ENCODE results near the gene ASAP2.

Gene ASAP2

DNA sequence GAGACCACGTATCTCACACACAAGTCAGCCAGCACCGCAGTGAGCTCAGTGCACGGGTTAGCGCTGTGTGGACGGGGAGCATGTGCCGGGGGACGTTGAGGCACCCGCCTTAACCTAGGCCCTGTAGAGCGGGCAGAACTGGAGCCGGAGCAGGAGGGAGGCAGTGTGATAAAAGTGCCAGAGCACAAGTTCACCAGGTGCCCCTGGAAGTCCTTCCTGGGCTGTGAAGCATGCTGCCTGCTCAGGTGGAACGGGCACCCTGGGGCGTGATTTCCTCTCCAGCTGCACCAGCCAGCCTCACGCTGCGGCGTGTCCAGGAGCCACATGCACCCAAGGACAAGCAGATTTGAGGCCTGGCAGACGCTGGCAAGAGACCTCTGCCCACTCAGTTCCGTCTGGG is 166.4 kb downstream of the ASAP2 start:
- no peak for TF ChIP-seq FOXP2 (optimal IDR thresholded peaks at IDR 0.05; ENCODE audit: control extremely low read depth, extremely low read length, insufficient read depth)
- TF ChIP-seq POLR2AphosphoS5 (IDR thresholded peaks at IDR 0.05; ENCODE audit: borderline replicate concordance, low read depth, low read length) = no peak
- no peak for TF ChIP-seq EZH2 (IDR thresholded peaks at IDR 0.05)
- Histone ChIP-seq H3K27ac (no peak overlapping the region), H3K4me3 (no peak overlapping the region), H3K36me3 (ENCODE audit: insufficient read depth, low read length) (no peaks in the 10 kb centered on the region), H3K9me3 (ENCODE audit: low read depth, low read length) (no peaks in the 10 kb centered on the region), H3K9ac (ENCODE audit: insufficient read length) (no peak overlapping the region)
- DNase-seq (ENCODE audit: low read depth, low spot score) = no peak

DNA sequence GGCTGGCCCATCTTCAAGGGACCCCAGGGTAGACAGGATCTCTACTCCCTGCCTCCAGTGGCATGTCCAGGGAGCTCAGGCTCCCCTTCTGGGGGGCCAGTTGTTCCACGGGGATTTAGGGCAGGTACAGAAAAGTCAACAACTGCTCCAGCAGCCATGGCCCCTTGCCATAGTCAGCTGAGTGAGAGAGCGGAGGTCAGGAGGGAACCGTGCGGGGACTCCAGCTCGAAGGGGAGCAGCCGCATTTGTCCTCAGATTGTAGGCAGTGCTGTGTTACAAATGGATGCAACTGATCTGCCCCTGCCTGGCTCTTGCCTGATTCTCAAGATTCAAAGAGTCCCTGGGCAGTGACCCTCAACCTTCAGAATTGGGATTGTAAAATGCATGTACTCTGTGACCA is 166.9 kb downstream of the ASAP2 start:
- no peak for DNase-seq (ENCODE audit: low read depth, low spot score)
- no peaks in the 10 kb centered on the region for H3K36me3 ChIP-seq (ENCODE audit: insufficient read depth, low read length)
- H3K9me3 ChIP-seq (ENCODE audit: low read depth, low read length) = no peaks in the 10 kb centered on the region
- no peak overlapping the region for H3K27ac ChIP-seq
- no peak overlapping the region for H3K4me3 ChIP-seq
- TF ChIP-seq POLR2AphosphoS5 (IDR thresholded peaks at IDR 0.05; ENCODE audit: borderline replicate concordance, low read depth, low read length) (no peak), FOXP2 (optimal IDR thresholded peaks at IDR 0.05; ENCODE audit: control extremely low read depth, extremely low read length, insufficient read depth) (no peak), EZH2 (IDR thresholded peaks at IDR 0.05) (no peak)
- H3K9ac ChIP-seq (ENCODE audit: insufficient read length) = no peak overlapping the region

DNA sequence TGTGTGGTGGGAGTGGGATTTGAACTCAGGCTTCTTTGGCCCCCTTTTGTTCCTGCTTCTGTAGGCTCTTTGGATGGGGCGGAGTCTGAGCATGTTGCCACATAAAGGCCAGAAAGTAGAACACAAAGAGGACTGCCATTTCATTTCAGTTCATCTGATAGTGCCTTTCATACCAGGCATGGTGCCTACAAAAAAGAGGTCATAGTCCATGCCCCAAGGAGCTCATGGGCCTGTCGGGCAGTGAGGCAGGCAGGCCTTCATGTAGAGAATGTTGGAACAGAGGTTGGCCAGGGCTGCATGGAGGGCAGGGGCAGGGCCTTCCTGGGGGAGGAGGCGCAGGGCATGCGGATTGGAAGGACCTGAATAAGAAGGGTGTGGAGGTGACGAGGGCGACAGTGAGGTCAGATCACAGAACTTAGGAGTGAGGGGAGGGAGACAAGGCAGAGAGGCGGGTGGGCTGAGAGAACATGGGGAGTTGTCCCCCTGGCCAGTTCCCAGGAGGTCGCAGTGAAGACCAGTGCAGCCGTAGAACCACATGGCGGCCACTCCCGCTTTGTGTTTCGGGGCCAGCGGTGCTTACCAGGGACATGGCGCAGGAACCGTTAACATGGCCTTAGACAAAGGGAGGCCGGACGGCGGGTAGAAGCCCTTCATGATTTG is 167.6 kb downstream of the ASAP2 start:
- TF ChIP-seq EZH2 (IDR thresholded peaks at IDR 0.05) (no peak), POLR2AphosphoS5 (IDR thresholded peaks at IDR 0.05; ENCODE audit: borderline replicate concordance, low read depth, low read length) (no peak), FOXP2 (optimal IDR thresholded peaks at IDR 0.05; ENCODE audit: control extremely low read depth, extremely low read length, insufficient read depth) (no peak)
- DNase-seq (ENCODE audit: low read depth, low spot score) = no peak
- Histone ChIP-seq H3K9ac (ENCODE audit: insufficient read length) (no peak overlapping the region), H3K9me3 (ENCODE audit: low read depth, low read length) (no peaks in the 10 kb centered on the region), H3K36me3 (ENCODE audit: insufficient read depth, low read length) (no peaks in the 10 kb centered on the region), H3K4me3 (no peak overlapping the region), H3K27ac (no peak overlapping the region)

DNA sequence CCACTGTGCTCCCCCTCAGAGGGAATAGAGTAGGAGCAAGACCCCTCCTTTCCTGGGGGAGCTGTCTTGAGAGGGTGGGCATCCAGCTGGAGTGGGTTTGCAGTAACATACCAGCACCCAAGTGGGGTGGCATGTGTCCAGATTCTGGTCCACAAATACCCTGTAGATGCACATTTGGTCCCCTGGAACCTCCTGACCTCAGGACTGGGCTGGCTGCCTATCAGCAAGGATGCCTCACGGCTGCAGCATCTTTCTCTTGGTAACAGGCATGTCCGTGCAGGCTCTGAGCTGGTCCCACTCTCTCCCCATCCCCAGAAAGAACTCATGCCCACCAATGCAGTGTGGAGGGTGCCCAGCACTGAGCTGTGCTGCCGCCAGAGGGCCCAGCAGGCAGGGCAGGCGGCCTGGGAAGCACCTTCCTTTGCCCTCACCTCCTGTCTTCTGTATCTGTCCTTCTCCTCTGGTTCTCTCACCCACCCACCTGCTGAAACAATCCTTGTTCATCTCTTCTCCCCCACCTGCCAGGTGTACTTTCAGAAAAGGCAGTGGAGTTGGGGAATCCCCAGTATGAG is 169.3 kb downstream of the ASAP2 start:
- Histone ChIP-seq H3K9me3 (ENCODE audit: low read depth, low read length) (no peaks in the 10 kb centered on the region), H3K9ac (ENCODE audit: insufficient read length) (no peak overlapping the region), H3K36me3 (ENCODE audit: insufficient read depth, low read length) (no peaks in the 10 kb centered on the region), H3K4me3 (no peak overlapping the region), H3K27ac (no peak overlapping the region)
- no peak for DNase-seq (ENCODE audit: low read depth, low spot score)
- TF ChIP-seq POLR2AphosphoS5 (IDR thresholded peaks at IDR 0.05; ENCODE audit: borderline replicate concordance, low read depth, low read length) (no peak), EZH2 (IDR thresholded peaks at IDR 0.05) (no peak), FOXP2 (optimal IDR thresholded peaks at IDR 0.05; ENCODE audit: control extremely low read depth, extremely low read length, insufficient read depth) (no peak)

DNA sequence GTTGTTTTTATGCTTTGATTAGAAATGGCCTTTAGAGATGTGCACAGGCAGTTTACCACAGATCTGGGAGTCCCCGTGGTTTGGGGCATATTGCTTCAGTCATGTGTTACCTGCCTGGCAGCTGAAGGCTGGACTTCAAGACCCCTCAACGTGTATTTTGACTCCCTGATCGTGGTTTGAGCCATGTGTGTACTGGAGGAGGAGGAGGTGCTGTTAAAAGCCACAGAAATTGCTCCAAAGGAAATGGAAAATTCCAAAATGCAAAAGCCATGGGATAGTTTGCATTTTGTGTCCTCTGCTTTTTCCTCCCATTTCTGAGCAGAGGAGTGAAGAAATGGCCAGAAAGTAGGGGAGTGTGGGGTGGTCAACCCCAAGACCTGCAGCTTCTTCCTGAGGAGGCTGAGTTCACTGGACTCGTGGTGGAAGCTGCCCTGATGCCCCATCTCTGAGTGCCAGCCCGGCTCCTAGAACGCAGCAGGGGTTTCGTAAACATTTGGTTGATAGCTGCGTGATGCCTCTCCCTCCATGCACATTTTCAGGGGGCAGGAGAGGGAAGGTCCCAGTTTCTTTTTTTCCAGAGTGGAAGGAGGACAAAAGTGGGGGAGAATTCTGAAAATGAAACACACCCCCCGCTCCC is 171.0 kb downstream of the ASAP2 start:
- TF ChIP-seq POLR2AphosphoS5 (IDR thresholded peaks at IDR 0.05; ENCODE audit: borderline replicate concordance, low read depth, low read length) = no peak
- no peak for TF ChIP-seq EZH2 (IDR thresholded peaks at IDR 0.05)
- no peak for TF ChIP-seq FOXP2 (optimal IDR thresholded peaks at IDR 0.05; ENCODE audit: control extremely low read depth, extremely low read length, insufficient read depth)
- no peak overlapping the region for H3K27ac ChIP-seq
- no peaks in the 10 kb centered on the region for H3K9me3 ChIP-seq (ENCODE audit: low read depth, low read length)
- H3K4me3 ChIP-seq = no peak overlapping the region
- H3K36me3 ChIP-seq (ENCODE audit: insufficient read depth, low read length) = no peaks in the 10 kb centered on the region; the same call in 1 of the 2 replicates
- H3K9ac ChIP-seq (ENCODE audit: insufficient read length) = no peak overlapping the region
- DNase-seq (ENCODE audit: low read depth, low spot score) = no peak

DNA sequence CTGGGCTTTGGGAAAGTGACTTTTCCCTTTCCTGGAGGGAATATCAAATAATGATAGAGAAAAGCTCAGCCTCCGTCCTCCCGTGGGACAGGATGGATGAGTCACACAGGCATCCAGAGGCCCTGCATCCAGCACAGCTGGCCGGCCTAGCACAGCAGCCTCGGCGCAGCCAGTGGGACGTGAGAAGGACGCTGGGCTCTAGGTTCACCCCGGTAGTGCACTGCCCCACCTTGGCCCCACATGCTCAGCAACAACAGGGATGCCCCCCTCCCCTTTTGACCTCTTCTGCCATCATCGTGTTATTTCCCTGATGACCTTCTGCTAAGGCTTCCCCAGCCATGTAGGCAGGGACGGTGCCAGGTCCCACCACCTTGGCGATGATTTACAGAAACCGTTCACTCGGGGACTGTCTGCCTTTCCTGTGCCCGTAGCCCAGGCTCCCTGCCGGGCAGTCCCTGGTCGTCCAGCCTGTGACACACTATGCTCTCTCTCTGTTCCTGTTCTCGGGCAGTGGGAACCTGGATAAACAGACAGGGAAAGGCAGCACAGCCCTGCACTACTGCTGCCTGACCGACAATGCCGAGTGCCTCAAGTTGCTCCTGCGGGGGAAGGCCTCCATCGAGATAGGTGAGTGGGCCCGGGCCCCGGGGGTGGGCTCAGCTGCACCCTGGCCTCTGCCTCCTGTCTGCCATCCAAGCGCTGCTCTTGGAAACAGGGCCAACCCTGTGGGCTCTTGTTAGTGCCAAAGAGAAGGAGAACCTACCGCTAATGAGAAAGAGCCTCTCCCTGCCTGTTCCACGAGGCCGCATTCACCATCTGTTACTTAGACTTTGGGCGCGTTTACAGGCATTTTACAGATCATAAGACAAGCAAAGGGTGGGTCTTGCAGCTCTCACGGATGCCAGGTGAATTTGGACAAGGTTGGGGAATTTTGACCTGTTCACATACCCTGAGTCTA is 172.1 kb downstream of the ASAP2 start:
- no peak for DNase-seq (ENCODE audit: low read depth, low spot score)
- no peak overlapping the region for H3K4me3 ChIP-seq
- TF ChIP-seq FOXP2 (optimal IDR thresholded peaks at IDR 0.05; ENCODE audit: control extremely low read depth, extremely low read length, insufficient read depth) (no peak), EZH2 (IDR thresholded peaks at IDR 0.05) (no peak), POLR2AphosphoS5 (IDR thresholded peaks at IDR 0.05; ENCODE audit: borderline replicate concordance, low read depth, low read length) (no peak)
- H3K9ac ChIP-seq (ENCODE audit: insufficient read length) = no peak overlapping the region
- no peaks in the 10 kb centered on the region for H3K9me3 ChIP-seq (ENCODE audit: low read depth, low read length)
- H3K36me3 ChIP-seq (ENCODE audit: insufficient read depth, low read length) = no peaks in the 10 kb centered on the region; the same call in 1 of the 2 replicates
- no peak overlapping the region for H3K27ac ChIP-seq

DNA sequence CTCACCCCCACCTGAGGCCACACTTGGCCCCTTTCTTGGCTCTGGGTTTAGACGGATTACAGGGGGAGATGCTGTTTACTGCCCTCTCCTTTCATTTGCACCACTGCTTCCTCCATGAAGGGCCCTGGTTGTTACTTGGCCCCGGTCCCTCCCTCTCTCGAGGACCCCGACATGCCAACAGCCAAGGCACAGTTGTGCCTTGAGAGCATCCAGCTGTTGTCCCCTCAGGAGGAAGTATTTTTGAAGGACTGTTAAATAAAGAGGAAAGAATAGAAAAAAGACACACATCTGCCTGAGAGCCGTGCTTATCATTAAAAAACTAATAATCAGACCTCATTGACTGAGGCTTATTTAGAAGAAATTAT is 172.8 kb downstream of the ASAP2 start:
- H3K27ac ChIP-seq = no peak overlapping the region
- H3K9ac ChIP-seq (ENCODE audit: insufficient read length) = no peak overlapping the region
- TF ChIP-seq POLR2AphosphoS5 (IDR thresholded peaks at IDR 0.05; ENCODE audit: borderline replicate concordance, low read depth, low read length) = no peak
- TF ChIP-seq EZH2 (IDR thresholded peaks at IDR 0.05) = no peak
- no peak for TF ChIP-seq FOXP2 (optimal IDR thresholded peaks at IDR 0.05; ENCODE audit: control extremely low read depth, extremely low read length, insufficient read depth)
- no peaks in the 10 kb centered on the region; the same call in 1 of the 2 replicates for H3K36me3 ChIP-seq (ENCODE audit: insufficient read depth, low read length)
- H3K9me3 ChIP-seq (ENCODE audit: low read depth, low read length) = no peaks in the 10 kb centered on the region
- H3K4me3 ChIP-seq = no peak overlapping the region
- no peak for DNase-seq (ENCODE audit: low read depth, low spot score)

Measured in SK-N-MC (cell line).